Mucosa of stomach (tissue), 1 donor: ENCODE measurements around the gene GINS1.

Experiments
- H3K27me3 ChIP-seq: one replicate; pipeline ENCODE4 v1.7.0; 2013; ENCODE audit warnings: mild to moderate bottlenecking, low read length; ENCODE audit not compliant: control insufficient read depth, insufficient read depth
- H3K36me3 ChIP-seq: one replicate; pipeline ENCODE4 v1.7.0; 2013; ENCODE audit warnings: low read length; ENCODE audit not compliant: control insufficient read depth, insufficient read depth
- H3K4me1 ChIP-seq: one replicate; pipeline ENCODE4 v1.7.0; 2013; ENCODE audit warnings: mild to moderate bottlenecking, low read length; ENCODE audit not compliant: control insufficient read depth, insufficient read depth
- H3K4me3 ChIP-seq: one replicate; pipeline ENCODE4 v1.7.0; 2013; ENCODE audit warnings: low read length
- H3K9ac ChIP-seq: one replicate; pipeline ENCODE4 v1.7.0; 2013; ENCODE audit warnings: mild to moderate bottlenecking, low read length, moderate library complexity
- H3K9me3 ChIP-seq: one replicate; pipeline ENCODE4 v1.7.0; 2013; ENCODE audit warnings: mild to moderate bottlenecking, low read length, moderate library complexity; ENCODE audit not compliant: control insufficient read depth
- donor health status: Pancreatic carcinoma.

GINS1 gene

DNA sequence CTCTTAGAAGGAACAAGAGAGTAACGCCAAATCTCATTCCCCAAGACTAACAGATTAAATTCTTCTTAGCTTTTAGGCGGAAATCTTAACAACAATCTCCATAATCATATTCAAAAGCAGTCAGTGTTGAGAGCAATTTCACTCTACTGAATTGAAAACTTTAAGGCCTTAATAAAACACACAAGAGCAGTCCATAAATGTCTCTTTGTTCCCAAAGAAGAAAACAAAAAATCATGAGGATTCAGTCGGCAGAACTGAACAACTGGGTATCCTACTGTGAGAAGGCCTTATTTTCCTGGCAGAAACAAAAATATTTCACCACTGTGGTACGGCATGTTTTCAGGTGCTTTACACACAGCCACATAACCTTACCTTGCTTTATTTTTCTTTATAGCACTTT lies 31.2 kb upstream of the GINS1 start:
- H3K4me1 ChIP-seq, result peaks cover 7% of the 10 kb centered on the region
- H3K36me3 ChIP-seq, result no peaks in the 10 kb centered on the region
- no peak overlapping the region for H3K9ac ChIP-seq
- no peaks in the 10 kb centered on the region for H3K27me3 ChIP-seq
- H3K9me3 ChIP-seq, result no peaks in the 10 kb centered on the region
- H3K4me3 ChIP-seq, result no peak overlapping the region

DNA sequence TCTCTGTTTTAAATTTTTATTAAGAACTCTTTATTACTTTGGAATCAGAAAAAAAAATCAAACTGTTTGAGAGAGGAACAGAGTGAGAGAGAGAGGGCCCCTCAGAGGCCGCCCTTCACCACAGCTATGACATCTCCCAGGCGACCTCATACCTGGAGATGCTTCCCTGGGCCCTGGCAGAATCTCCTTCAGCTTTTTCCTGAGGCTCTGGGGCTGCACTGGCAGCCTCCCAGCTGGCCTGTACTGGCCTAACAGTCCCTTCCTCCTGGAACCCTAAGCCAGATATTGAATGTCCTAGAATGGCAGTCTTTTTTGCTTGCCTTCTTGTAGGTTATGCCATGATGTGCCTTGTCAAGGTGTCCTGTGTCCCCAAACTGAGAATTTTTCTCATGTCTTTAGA lies 30.6 kb upstream of the GINS1 start:
- Histone ChIP-seq H3K27me3 (no peaks in the 10 kb centered on the region), H3K4me1 (peaks cover 7% of the 10 kb centered on the region), H3K9me3 (no peaks in the 10 kb centered on the region), H3K4me3 (no peak overlapping the region), H3K9ac (no peak overlapping the region), H3K36me3 (no peaks in the 10 kb centered on the region)

DNA sequence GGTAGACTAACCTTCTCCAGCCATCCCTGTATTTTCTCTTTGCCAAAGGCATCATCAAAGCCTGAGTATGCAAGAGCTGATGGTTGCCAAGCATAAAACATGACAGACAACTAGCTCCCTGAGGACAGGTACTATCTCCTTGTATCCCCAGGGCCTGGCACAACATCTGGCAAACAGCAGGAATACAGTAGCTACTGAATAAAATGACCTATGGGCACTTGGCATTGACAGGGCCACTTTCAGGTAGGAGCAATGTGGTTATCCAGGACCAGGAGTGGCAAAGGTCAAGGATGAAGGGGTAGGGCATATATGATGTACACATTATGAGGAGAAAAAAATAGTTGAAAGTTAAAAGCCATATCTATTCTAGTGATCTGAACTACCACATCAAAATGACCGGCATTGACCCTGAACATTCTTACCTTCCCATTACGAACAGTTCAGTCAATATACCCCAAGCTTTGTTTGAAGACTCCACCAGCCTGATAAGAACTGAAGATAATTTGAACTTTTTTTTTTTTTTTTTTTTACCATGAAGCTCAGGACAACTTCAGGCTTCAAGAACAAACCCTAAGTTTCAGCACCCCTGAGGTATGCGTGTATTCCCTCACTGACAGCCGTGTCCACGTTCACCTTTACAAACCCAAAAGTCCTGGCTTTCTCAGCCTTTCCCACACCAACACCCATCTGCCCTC lies 29.1 kb upstream of the GINS1 start:
- Histone ChIP-seq H3K36me3 (peaks cover 5% of the 10 kb centered on the region), H3K9ac (no peak overlapping the region), H3K4me3 (no peak overlapping the region), H3K9me3 (no peaks in the 10 kb centered on the region), H3K4me1 (peaks cover 15% of the 10 kb centered on the region), H3K27me3 (no peaks in the 10 kb centered on the region)

DNA sequence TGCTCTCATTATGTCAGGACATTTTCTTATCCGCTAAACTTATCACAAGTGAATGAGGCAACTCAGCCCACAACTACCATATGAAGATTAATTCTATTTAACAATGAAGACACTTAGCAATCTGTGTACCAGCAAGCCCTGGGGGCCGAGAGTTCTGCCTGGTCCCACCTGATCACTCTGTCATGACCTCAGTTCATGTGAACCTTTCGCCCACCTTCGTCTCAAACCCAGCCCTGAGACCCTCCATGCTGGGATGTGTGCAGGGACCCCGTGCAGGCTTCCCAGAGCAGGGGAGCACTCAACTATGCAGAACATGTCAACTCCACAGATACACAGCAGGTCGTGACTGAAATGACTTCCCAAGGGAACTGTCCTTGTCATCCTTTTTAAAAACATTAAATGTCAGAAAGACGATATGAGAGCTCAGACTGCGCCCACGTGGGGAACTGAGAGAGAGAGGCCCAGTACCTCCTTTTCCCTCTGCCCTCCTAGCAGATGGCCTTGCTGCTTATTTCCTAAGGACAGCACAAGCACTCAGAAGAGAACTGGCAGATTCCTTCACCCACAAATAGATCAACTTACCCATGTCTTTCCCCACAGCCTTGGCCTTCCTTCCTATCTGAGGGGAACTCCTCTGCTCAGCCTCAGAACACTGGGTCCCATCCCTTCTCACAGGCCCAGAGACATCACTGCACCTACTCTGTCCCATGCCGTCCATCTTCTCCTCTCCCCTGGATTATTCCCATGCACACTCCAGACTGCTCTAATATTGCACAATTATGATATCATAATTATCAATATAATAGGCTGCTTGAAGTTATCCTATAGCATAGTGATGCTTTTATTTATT lies 28.4 kb upstream of the GINS1 start:
- Histone ChIP-seq H3K36me3 (peaks cover 5% of the 10 kb centered on the region), H3K4me3 (no peak overlapping the region), H3K9ac (no peak overlapping the region), H3K9me3 (no peaks in the 10 kb centered on the region), H3K4me1 (peaks cover 15% of the 10 kb centered on the region), H3K27me3 (no peaks in the 10 kb centered on the region)

DNA sequence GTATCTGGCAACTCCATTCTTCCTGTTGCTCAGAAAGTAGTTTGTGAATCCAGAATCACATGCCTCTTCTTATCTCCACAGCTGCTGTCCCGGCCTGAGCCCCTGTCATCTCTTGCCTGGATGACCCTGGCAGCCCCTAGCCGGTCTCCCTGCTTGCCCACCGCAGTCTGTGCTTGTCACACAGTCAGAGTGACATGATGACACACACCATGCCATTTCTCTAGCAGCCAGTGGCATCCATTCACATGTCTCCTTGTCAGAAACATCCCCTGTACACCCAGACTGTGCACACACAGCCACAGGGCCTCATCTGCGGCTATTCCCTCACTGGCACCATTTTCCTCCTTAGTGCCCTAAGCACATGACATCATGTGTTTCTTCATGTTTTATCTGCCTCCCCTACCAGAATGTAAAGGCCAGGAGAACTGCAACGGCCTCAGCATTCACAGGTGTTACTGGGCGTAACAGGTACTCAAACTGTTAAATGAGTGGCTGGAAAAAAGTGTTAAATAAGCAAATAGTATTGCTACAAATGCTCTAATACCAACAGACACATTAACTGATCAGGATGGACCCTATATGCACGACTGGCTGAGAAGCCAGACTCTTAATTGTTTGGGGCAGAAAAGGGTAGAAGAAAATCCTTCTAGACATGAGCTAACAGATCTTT lies 26.4 kb upstream of the GINS1 start:
- H3K9ac ChIP-seq, result no peak overlapping the region
- H3K9me3 ChIP-seq, result no peaks in the 10 kb centered on the region
- H3K4me1 ChIP-seq, result peaks cover 23% of the 10 kb centered on the region

DNA sequence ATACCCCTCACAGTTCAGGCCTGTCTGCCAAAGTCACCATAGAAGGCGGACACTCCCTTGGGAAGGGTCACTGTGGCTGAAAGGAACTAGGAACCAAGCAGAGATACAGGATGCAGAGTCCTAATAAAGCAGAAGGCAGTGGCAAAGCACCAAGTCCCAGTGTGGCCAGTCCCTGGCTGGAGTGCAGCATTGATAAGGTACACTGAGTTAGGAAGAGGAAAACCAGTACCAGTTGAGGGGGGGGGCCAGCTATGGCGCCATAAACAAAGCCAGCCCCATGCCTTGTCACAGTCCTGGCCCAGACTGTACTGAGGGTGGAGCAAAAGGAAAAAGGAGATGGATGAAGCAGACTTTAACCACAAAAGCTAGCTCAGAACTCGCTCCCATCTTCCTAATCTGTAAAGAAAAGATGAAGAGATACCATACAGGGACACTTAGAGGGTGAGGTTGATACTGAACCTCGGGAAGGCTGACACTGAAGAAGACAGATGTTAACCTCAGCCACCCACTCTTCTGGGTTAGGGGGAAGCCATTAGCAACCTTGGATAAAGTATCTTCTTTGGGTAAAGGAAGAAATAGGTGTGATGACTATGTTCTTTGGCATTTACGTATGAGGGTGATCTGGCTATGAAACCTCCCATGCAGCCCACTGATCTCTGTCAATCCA lies 24.6 kb upstream of the GINS1 start:
- Histone ChIP-seq H3K4me1 (peaks cover 20% of the 10 kb centered on the region), H3K36me3 (peaks cover 5% of the 10 kb centered on the region), H3K4me3 (no peak overlapping the region), H3K9ac (no peak overlapping the region), H3K27me3 (no peaks in the 10 kb centered on the region), H3K9me3 (no peaks in the 10 kb centered on the region)

More for the DNA sequence above, 26.4 kb upstream of the GINS1 start:
- H3K27me3 ChIP-seq, result no peaks in the 10 kb centered on the region
- H3K36me3 ChIP-seq, result peaks cover 5% of the 10 kb centered on the region
- no peak overlapping the region for H3K4me3 ChIP-seq

DNA sequence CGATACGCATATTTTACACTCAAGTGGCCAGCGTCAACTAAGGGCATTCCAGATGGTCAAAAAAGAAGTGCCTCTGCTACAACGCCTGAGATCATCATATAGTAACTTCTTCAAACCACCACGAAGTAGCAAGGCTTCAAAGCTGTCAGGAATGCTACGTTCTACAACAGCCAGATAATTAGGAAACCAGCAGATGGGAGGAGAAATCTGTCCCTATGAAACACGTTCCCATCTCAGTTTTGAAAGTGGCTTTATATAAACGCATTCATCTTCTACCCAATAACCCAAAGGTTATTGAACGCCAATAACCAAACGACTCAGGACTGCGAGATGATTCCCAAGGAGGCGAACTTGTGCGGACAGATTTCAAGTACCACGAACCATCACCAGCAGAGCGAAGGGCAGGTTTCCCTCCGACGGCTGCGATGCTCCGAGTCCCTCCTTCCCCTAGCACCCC lies 18.0 kb upstream of the GINS1 start:
- H3K9ac ChIP-seq, result peak overlapping the region; percentile 84
- peak overlapping the region; percentile 77 for H3K4me3 ChIP-seq
- peaks cover 12% of the 10 kb centered on the region for H3K4me1 ChIP-seq
- no peaks in the 10 kb centered on the region for H3K9me3 ChIP-seq
- no peaks in the 10 kb centered on the region for H3K27me3 ChIP-seq
- H3K36me3 ChIP-seq, result no peaks in the 10 kb centered on the region

DNA sequence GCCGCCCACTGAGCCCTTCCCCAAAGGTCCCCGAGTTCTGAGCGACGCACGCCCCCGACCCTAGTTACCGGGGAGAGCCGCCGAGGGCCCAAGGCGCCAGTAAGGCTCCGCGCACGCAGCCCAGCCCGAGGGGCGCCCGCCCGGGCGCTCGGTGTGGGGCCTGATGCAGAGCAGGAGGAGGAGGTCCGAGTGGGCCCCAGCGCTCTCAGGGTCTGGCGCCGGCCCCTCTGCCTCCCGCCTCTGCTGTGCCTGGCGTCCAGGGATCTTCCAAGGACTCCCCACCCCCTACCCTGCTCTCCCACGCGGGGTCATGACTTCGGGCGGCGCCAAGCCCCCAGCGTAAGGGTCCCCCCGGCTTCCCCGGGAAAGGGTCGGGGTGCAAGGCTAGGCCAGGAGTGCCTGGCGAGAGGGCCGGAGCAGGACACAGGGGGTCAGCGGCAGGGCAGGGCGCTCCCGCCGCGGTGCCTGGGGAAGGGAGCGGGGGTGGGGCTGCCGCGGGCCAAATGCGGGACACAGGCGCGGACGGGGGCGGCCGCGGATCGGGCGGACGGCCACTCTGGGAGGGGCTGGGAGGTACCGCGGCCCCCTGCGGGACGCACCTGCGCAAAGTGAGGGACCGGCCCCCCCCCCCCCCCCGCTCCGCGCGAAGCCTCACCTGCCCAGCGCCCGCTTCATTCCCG lies 17.5 kb upstream of the GINS1 start:
- no peaks in the 10 kb centered on the region for H3K9me3 ChIP-seq
- H3K36me3 ChIP-seq, result no peaks in the 10 kb centered on the region
- peak overlapping the region; percentile 84 for H3K9ac ChIP-seq
- H3K27me3 ChIP-seq, result no peaks in the 10 kb centered on the region
- peak overlapping the region; percentile 77 for H3K4me3 ChIP-seq
- peaks cover 8% of the 10 kb centered on the region for H3K4me1 ChIP-seq

DNA sequence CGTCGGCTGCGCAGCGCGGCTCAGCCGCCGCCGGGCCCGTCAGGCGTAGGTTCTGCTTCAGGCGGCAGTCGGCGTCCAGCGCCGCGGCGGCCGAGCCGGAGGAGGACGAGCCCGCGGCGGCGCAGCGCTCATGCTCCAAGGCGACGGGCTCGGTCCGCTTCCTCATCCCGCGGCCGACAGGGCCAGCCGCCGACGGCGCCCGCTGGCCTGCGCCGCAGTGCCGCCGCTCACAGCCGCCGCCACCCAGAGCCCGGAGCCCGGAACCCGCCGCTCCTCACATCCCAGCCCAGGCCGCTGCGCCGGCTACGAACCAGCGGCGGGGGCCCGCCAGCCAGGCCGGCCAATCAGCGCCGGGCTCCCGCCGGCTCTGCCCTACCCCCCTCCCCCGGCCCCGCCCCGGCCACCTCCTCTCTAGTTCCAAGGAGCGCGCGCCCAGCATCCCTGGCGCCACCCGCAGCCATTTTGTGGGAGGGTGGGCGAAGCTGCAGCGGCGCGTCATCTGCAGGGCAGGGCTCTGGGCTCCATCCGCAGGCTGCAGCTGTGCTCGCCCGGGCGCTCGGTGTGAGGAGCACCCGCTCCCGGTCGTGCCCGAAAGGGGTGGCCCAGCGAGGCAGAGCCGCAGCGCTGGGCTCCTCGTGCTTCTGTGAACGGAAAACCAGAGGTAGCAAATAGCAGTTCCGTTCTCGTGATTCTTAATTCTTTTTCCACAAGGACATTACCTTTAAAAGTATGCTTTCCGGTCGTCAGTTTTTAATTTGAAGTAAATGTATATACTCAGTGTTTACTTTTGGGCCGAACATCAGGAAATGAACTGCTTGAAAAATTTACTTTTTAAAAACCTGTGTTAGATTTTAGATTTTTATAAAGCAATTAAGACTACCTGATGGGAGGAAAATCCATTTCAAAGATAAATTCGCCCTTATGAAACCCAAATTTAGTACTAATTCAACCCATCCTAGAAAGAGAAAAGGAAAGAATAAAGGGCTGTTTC lies 16.6 kb upstream of the GINS1 start, which contains the start of gene ABHD12:
ABHD12 (minus strand) TSS at position 298 of the 991 bp plus-strand sequence; CDS start at position 166, 132 bp downstream.
- peaks cover 5% of the 10 kb centered on the region for H3K4me1 ChIP-seq
- H3K9ac ChIP-seq, result peak within 1 kb of the TSS; percentile 84
- H3K27me3 ChIP-seq, result no peaks in the 10 kb centered on the region

DNA sequence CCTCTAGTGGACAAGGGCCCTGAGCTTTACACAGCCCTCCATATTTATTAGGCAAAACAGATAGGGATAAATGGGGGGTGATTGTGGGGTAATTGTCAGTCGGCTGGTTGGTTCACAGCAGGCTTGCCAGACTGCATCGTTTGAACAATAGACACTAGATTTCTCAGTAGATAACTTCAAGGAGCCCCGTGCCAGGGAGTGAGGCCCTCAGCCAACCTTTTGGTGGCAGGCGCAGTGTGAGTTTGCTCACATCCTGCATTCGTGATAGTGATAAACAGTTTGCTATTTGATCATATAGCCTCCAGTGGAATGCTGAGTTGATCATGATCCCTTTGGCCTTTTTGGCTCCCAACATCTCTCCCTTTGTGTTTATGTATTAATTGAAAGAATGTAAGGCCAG lies 13.2 kb upstream of the GINS1 start:
- H3K27me3 ChIP-seq, result no peaks in the 10 kb centered on the region
- H3K9ac ChIP-seq, result no peak overlapping the region
- no peak overlapping the region for H3K4me3 ChIP-seq
- H3K4me1 ChIP-seq, result peaks cover 5% of the 10 kb centered on the region
- no peaks in the 10 kb centered on the region for H3K36me3 ChIP-seq
- no peaks in the 10 kb centered on the region for H3K9me3 ChIP-seq

More for the DNA sequence above, 16.6 kb upstream of the GINS1 start, which contains the start of gene ABHD12:
- Histone ChIP-seq H3K4me3 (peak within 1 kb of the TSS; percentile 77), H3K36me3 (no peaks in the 10 kb centered on the region), H3K9me3 (no peaks in the 10 kb centered on the region)
